NCI-H460 (cell line): ENCODE data around the gene RGL1. TPM values are rescaled to one million over a fixed set of nuclear protein-coding genes. Genes with fewer than 3 reads are reported as not detected.

Source experiments
- DNase-seq: peaks from one replicate; pipeline ENCODE4 v3.0.0-alpha.2; 2016; ENCODE audit warnings: low read depth; ENCODE audit errors: extremely low read depth
- total RNA-seq: library from RNA; depleted of rRNA; stranded (reverse); fragments of >200 nt; shearing (Covaris generic); gene quantifications from 2 replicates; pipeline ENCODE4 v1.2.3, GENCODE V29; 2014

RGL1 gene
- total RNA-seq, 1 experiment from 2014 or later = 1.5 TPM

DNA sequence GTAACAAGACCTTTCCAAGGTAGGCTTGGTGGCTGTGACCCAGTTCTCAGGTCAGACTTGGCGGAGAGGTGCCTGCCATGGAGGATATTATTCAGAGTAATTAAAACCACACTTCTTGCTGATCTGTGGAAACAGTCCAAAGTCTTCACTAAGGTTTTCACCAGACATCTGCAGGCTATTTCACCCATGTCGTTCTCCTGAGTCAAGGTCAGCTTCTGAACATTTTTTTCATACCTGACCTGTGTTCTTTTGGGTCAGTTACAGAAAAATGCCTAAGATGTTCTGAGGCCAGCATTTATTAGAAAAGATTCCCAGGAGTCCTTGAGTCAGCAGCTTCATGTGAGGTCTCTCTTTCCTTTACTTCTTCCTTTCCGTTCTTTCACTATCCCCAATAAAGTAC lies 54.9 kb downstream of the RGL1 start:
- no peak for DNase-seq

DNA sequence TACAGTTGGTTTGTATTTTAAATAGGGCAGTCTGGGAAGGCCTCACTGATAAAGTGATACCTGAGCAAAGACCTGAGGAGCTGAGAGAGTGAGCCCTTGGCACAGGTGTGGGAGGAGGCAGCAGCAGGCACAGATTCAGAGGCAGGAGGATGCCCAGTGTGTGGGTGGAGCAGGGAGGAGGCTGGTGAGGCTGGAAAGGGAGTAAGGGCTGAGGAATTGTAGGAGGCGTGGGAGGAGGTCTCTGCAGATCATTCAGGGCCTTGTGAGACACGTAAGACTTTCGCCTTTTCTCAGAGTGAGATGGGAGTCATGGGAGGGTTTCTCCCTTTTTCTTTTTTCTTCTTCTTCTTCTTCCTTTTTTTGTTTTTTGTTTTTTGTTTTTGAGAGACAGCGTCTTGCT lies 58.0 kb downstream of the RGL1 start:
- no peak for DNase-seq

DNA sequence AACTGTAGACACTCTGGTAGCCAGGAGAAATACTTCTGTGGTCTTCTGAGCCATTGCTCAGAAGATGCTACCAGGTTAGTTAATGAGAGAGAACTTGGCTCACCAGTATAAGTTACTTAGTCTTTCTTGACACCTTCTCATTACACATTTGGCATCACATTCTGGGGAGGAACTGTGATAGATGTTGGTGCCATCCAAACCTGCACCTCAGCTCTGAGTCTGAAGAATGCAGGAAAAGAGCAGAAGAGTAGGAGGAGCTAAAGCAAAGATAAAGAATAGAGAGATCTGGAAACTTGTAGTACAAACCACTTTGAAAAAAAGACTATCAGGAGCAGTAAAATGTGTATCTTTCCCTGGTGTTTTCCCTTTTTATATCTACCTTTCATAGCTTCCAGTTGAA lies 58.9 kb downstream of the RGL1 start:
- DNase-seq = no peak

DNA sequence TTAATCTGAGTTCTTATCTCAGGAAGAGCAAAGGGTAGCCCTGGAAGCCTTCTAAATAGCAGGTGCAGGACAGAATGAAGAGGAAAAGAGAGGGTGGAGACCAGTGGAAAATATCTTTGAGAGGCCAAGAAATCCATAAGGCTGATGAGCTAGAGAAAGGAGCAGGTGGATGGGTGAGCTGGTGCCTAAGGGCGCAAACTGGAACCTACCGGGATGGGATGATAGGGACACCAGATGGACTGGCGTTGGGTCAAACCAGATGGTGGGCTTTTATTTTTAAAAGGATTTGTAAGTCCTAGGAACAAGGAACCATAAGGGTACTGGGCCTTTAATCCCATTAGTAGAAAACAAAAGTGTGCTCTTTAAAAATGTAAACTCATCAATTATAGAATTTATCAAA lies 59.7 kb downstream of the RGL1 start:
- DNase-seq = no peak

DNA sequence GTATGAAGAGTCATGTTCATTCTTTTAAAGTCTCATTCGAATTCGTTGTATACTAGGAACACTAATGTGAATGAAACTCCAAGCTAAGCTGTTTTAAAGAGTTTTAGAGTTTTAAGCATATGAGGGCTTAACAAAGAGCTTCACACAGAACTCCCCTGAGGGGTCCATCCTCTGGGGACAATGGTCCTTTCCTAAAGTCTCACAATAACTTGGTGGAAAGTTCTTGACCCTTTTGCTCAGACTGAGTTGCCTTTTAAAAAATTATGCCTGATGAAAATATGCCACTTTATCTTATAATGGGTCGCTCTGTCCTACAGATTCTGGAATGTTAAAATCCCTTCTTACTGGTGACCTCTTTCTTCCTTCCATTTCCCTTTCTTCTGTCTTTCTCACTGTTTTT lies 64.3 kb downstream of the RGL1 start:
- DNase-seq = no peak

DNA sequence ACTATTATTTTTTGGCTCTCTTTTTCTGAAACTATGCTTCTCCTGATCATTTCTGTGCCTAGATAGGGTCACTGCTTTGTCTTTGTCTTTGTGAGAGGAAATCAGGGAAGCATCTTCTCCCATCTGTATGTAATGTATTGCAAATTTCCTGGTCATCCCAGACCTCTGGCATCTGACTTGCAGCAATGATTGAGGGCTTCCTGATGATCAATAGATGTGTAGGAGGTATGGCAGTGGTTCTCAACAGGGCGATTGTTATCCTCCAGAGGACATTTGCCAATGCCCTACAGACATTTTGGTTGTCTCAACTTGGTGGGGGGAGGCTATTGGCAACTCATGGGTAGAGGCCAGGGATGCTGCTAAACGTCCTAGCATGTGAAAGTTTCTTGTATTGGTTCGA lies 64.7 kb downstream of the RGL1 start:
- no peak for DNase-seq

DNA sequence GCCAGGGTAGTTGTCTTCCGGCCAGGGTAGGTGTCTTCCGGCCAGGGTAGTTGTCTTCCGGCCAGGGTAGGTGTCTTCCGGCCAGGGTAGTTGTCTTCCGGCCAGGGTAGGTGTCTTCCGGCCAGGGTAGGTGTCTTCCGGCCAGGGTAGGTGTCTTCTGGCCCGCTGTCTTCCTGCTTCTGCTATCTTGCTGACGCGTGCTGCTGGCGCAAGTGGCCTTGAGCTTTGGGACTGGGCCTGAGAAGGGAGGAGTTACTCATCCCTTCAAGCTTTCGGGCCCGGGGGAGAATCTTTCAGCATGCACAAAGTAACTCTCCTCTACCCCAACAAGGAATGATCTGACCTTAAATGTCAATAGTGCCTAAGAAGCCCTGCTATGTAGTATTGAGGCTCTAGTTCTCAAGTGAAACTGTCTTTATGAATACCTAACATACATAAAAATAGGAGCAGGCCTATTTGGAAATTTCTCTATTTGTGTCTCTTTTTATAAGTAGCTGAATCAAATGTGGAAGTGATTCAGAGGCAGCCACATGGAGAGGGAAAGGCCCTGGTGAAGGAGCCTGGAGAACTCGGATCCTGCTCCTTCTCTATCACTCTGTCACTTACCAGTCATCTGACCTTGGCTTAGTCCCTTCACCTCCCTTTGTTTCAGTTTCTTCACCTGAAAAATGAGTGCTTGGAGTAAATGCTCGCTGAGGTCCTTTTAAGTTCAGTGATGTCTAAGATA lies 65.6 kb downstream of the RGL1 start:
- no peak for DNase-seq

DNA sequence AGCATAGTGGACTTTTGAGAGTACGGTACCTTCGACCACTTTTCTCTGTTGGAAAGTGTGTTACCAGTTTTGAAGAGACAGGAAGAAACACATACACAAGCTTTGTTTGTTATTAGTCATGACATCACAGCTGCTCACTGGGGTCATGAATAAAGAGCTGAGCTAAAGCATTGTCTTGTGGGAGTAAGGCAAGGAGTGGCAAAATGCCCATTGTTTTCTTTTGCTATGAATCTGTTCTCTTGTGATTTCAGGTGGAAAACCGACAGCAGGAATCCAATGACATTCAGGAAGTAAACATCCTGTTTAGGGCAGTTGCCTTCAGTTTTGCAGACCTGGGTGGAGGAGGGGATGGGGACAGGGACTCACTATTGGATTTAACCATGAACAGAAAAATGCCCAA lies 66.2 kb downstream of the RGL1 start:
- DNase-seq = no peak

DNA sequence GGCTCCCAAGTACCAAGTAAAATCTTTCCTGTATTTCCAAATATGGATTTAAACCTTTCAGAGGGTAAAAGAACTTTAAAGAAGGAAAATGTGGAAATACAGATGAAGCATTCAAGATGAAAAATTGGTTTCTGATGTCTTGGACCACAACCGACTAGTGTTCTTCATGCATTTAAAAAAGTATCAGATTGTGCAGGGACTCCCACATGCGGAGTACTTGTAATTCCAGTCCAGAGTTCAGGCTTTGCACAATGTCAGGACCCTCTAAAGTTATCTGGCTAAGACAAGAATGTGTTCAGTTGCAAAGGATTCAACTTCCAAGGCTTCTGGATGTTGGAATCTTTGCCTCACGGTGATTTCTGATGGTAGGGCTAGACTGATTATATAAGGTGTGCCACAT lies 66.7 kb downstream of the RGL1 start:
- no peak for DNase-seq

DNA sequence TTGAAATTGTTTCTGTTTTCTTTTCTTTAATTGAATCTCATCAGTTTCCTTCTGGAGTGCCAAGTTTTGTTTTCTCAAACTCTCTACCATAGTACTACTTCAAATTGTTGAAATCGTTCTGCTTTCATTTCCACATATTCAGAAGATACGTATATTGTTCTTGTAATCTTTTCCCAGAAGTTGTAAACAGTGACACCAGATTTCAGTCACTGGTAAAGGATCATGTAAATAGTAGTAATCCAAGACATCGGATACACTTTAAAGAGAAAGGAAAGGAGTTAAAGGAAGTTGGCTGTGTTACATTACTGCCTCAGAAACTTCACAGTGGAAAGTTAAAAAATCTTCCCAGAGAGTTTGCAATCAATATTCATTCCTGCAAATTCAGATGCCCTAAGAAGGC lies 67.5 kb downstream of the RGL1 start:
- no peak for DNase-seq

DNA sequence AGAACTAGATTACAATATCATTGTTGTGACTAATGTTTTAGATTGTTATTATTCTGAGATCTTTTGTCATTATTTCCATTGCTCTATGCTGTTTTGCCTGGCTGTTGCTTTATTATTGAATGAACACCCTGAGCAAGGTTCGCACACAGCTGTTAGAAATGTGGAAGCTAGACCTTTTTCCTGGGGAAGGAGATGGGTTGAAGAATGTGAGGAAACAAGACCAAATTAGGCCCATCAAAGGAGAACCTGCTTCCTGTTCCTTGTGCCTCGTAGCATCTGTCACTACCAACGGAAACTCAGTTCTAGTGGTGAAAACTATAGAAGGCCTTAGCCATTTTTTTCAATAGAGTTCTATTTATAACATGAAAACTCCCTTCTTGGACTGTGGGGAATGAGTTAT lies 68.7 kb downstream of the RGL1 start:
- DNase-seq = no peak

DNA sequence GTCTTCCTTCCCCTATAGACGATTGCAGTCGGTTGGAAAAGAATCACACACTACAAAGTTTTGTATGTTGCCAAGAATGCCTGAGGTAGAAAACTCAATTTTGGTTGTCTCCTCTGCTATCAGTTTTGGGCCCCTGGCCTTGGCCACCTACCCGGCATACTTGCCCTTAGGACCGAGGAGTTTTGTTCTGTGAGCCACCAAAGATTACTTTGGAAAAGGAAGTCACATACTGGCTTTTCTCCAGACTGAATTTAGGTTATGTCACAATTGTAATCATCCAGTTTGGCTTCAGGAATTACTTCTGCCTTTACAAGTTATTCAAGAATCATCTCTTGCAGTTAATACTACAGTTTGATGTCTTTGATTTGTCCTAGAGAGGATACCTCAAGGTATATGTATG lies 71.4 kb downstream of the RGL1 start:
- no peak for DNase-seq

DNA sequence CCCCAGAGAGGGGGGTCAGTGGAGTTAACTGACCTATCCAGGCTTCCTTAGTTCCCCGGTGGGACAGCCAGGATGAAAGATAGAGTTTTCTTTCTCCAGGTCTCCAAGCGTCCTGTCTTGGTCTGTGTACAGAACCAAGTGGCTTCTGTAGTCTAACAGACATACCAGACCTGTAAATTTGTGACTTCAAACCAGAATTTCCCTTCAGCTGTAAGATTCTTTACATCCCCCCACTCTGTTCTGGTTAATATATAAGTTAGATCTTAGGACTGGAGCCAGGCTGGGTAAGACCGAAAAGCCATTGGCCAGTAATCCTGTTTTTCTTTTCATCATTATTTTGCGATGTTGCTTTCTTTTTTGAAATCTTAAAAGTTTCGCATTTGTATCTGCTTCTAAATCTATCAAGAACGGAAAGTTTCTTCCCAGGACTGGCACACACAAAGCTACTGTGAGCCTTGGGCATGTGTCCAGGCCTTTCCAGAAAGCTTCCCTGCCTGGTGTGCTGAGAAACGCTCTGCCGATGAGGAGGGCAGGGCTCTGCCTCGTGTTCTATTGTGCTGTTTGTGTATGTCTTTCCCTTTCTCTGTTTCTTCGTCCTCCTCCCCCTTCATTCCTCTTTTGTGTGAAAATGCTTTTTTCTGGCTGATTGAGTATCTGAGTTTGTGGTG lies 72.3 kb downstream of the RGL1 start:
- DNase-seq = no peak

DNA sequence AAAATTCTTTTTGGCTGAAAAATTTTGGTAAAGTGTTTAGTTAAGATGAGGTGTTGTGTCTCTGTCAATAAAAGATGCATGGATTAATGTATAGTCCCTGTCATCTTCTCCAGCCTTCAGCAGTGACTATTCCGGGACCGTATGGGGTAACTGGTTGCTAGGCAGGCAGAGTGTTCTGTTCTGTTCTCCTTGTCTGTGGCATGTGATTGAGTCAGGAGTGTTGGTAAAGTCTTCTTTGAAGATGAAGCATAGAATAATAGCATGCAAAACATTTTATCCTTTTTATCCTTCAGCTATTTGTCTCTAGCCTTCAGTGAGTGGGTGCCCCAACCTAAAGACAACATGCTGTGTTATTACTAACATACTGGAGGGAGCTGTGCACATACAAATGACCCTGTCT lies 74.6 kb downstream of the RGL1 start:
- no peak for DNase-seq

DNA sequence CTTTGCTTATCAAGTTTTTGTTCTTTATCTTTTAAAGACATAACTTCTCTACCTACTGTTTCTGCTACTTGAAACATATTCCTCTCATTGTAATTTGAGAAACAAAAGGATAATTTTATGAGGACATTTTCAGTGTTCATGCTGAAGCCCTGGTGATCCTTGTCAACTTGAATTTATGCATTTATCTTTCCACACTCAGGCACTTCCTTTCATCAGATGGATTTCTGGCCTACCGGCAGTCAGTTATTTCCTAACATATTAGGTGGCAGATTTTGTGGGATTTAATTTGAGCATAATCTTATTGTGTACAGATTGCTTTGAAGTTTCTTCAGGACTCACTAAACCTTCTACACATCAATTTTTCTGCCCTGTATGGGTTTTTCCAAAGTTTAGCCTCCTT lies 75.0 kb downstream of the RGL1 start:
- no peak for DNase-seq

DNA sequence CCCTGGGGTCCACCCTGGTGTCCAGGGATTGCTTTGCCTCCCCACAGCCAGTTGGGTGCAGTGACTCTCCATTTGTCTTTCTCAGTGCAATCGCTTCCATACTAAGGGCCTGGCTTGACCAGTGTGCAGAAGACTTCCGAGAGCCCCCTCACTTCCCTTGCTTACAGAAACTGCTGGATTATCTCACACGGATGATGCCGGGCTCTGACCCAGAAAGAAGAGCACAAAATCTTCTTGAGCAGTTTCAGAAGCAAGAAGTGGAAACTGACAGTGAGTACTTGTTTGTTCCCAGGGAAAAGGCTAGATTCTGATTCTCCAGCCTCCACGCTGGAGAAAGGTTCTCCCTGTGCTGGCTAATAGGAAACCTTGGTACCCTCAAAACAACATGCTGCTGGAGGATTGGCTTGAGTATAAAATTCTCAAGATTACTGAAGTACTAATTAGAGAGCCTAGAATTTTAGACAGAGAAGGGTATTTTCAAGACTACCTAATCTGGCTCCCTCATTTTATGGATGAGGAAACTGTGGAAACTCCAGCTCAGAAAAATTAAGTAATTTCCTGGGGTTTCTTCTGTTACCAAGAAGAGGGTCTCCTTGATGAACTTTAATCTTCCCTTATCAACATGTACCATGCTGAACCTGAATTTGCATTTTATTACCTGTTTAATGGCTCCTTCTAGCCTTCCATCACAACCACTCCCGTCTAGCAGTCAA lies 75.8 kb downstream of the RGL1 start:
- no peak for DNase-seq

DNA sequence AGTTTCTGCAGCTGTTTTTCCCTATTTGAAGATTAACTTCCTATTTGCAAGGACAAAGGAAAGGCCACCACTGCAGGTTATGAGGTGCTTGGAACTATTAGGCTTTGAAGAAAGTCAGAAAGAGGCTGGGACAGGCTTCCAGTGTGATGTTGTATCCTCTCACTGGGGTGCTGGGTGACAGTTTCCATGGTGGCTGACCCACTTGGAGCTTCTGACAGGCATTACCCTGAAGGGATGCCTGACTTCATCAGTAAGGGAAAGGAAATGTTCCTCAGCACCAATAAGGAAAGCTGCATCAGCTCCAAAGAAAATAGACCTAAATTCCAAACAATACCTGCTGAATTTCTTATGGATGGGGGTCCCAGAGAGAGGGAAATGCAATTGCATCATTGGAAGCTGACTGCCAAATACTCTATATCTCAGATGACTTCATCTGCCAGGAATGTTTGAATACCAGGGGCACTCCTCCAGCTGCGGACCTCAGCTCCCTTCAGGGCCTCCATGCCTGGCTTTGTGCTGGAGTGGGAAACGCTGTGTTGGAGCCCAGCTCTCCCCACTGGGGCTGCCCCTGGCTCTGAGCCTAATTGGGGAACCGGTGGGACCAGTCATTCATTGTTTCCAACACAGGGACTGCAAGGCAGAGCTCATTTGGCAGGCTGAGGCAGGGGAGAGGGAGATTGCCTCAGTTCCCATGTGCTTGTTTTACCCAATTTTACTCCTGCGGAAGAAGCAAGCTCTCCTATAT lies 76.6 kb downstream of the RGL1 start:
- DNase-seq = peak; percentile 14

DNA sequence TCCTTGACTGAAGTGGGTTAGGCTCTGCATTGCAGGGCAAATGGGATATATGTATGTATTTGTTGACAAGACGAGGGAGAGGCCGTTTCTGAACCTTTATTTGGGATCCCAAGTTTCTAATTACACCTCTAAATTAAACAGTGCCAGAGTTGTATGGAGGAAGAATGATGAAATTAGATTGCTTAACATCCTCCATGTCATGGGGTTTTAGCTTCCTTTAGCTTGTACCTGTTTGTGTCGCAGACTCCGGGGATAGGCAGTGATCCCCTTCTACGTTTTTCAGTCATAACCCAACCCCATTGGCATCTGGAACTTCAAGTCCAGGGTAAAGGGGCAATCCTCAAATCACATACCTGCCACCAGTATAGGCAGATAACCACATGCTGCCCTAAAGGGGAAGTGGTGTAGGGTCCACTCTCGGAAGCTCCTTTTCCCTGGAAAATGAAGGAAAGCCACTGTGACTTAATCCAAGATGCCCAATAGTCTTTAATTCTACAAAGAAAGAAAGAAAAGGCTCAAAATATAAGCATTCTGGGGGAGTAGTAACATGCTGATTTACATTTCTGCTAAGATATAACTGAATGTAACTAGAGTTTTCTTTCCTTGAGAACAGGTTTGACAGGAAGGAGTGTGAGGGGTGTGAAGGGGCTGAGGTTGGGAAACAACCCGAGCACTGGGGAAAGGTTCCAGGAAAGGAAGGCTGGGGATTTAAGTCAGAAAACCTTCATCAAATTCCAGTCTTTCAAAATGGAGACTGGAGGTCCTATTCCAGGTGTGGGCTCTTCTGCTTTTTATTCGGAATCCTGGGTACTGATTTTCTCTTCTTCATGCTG lies 77.6 kb downstream of the RGL1 start:
- no peak for DNase-seq

DNA sequence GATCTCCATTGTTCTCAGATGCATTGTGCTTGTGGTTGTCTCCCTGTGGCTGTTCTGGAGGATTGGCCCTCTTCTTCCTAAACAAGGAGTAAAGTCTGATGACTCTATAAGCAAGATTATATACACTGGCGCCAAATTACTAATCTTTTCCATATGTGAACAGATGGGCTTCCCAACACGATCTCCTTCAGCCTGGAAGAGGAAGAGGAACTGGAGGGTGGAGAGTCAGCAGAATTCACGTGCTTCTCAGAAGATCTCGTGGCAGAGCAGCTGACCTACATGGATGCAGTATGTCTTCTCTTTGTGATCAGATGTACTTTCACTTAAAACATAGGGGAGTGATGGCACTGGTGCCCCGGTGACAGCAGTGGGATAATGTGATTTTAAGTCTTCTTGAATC lies 78.7 kb downstream of the RGL1 start:
- DNase-seq = no peak

DNA sequence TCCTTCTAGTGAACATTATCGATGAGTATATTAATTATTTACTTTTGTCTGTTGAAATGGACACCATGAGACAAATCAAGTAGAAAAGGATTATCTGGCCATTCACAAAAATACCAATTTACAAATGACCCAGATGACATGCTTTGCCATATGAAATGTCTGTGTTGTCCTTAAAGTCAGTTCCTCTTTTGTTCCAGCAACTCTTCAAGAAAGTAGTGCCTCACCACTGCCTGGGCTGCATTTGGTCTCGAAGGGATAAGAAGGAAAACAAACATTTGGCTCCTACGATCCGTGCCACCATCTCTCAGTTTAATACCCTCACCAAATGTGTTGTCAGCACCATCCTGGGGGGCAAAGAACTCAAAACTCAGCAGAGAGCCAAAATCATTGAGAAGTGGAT lies 79.6 kb downstream of the RGL1 start:
- DNase-seq = no peak
